Aorta (tissue), 5 donors: ENCODE measurements around the gene ACTL6A. TPM values are rescaled to one million over a fixed set of nuclear protein-coding genes. Genes with fewer than 3 reads are reported as not detected.
"Not testable (repeated sequence)": the region's sequence is repeated elsewhere in the genome, so short reads cannot be mapped to it uniquely, and the experiment has no call there.

ENCODE experiments used
- ATAC-seq: fragments of 200-7000 bp; cut with Tn5 transposase; one replicate; pipeline ENCODE4 v1.9.1; 2022; ENCODE audit warnings: moderate library complexity; ENCODE audit not compliant: low FRiP score
- DNase-seq, 2 donors: peaks; one replicate each; pipeline ENCODE4 v3.0.0-alpha.2; 2020
- H3K27ac ChIP-seq, 2 donors: one replicate each; pipeline ENCODE4 v1.5.1; 2013; ENCODE audit warnings: low read length in 2 of 2, mild to moderate bottlenecking in 2 of 2, moderate library complexity in 2 of 2, control low read depth in 1 of 2, inconsistent platforms in 1 of 2, low read depth in 1 of 2
- H3K27me3 ChIP-seq, 2 donors: one replicate each; pipeline ENCODE4 v1.6.1; 2013; ENCODE audit warnings: control low read depth in 1 of 2, low read length in 1 of 2, mild to moderate bottlenecking in 1 of 2, moderate library complexity in 1 of 2; ENCODE audit not compliant: insufficient read depth in 2 of 2, control insufficient read depth in 1 of 2
- H3K36me3 ChIP-seq, 2 donors: one replicate each; pipeline ENCODE4 v1.6.1; 2013; ENCODE audit warnings: control low read depth in 1 of 2, low read length in 1 of 2, mild to moderate bottlenecking in 1 of 2; ENCODE audit not compliant: insufficient read depth in 2 of 2, control insufficient read depth in 1 of 2
- H3K4me1 ChIP-seq, 2 donors: one replicate each; pipeline ENCODE4 v1.6.1; 2013; ENCODE audit warnings: low read length in 2 of 2, control low read depth in 1 of 2, mild to moderate bottlenecking in 1 of 2, moderate library complexity in 1 of 2; ENCODE audit not compliant: insufficient read depth in 2 of 2, control insufficient read depth in 1 of 2
- H3K4me3 ChIP-seq, 2 donors: one replicate each; pipeline ENCODE4 v1.5.1; 2013; ENCODE audit warnings: low read length in 2 of 2, control low read depth in 1 of 2, mild to moderate bottlenecking in 1 of 2
- H3K9me3 ChIP-seq: one replicate; pipeline ENCODE4 v1.6.1; 2013; ENCODE audit warnings: mild to moderate bottlenecking, low read length; ENCODE audit not compliant: control insufficient read depth
- WGBS, 2 donors: extraction: QIAGEN DNeasy Blood & Tissue Kit; methylation state at CpG; one replicate each; pipeline ENCODE4 v1.1.7; 2013; 5-methylcytosine and 5-hydroxymethylcytosine counted together
- intact Hi-C, 2 donors: fragments of 100-400 bp; cut with DNase I; formaldehyde crosslinking; loops; one replicate each; pipeline versions ENCODE4 v1.14.2 to v1.15.0; 2022
- long read RNA-seq, 2 donors: library from polyadenylated mRNA; unstranded; transcript quantifications; one replicate each; pipeline ENCODE4 v2.0.0, GENCODE V29; 2020 to 2021
- polyA plus RNA-seq, 2 donors: library from polyadenylated mRNA; stranded (reverse); fragments of 200-250 nt; gene quantifications; one replicate each; pipeline ENCODE4 v1.2.3, GENCODE V29; 2013
- total RNA-seq, 2 donors: library from RNA; stranded (reverse); fragmentation: NEBNext Ultra II Directional; extraction: Animal tissue kit (Norgen Biotek cat#: 25700); gene quantifications; one replicate each; pipeline ENCODE4 v1.2.1, GENCODE V29; 2021
- donor health status: healthy with polysubstance abuse.
- donor health status: Bipolar disorder and iron deficiency.
- donor health status: DM: no; HTN: no; CAD: no.
- donor health status: DM: no; HTN: no; CAD: no.
- donor health status: DM: yes; HTN: yes; CAD: no.

The ACTL6A gene
- total RNA-seq = 10 to 100 TPM; 22.5 to 24.8 TPM
- polyA plus RNA-seq = 10 to 100 TPM; 22.9 to 35.4 TPM
- long read RNA-seq, donor 1, transcript ACTL6A-203 (14 exons, 1,750 nt) = minor isoform, 20 of 92 reads
- long read RNA-seq, donor 1, transcript ACTL6A-202 (14 exons, 1,901 nt) = major isoform, 64 of 92 reads
- long read RNA-seq, donor 1, partial matches to known transcripts = 4 of 92 reads
- long read RNA-seq, donor 1, other reads (novel, unspliced or antisense) = 3 of 92 reads
- long read RNA-seq, donor 2, transcript ACTL6A-202 (14 exons, 1,901 nt) = major isoform, 13 of 19 reads
- long read RNA-seq, donor 2, partial matches to known transcripts = 1 of 19 reads
- long read RNA-seq, donor 2, other reads (novel, unspliced or antisense) = 3 of 19 reads

DNA sequence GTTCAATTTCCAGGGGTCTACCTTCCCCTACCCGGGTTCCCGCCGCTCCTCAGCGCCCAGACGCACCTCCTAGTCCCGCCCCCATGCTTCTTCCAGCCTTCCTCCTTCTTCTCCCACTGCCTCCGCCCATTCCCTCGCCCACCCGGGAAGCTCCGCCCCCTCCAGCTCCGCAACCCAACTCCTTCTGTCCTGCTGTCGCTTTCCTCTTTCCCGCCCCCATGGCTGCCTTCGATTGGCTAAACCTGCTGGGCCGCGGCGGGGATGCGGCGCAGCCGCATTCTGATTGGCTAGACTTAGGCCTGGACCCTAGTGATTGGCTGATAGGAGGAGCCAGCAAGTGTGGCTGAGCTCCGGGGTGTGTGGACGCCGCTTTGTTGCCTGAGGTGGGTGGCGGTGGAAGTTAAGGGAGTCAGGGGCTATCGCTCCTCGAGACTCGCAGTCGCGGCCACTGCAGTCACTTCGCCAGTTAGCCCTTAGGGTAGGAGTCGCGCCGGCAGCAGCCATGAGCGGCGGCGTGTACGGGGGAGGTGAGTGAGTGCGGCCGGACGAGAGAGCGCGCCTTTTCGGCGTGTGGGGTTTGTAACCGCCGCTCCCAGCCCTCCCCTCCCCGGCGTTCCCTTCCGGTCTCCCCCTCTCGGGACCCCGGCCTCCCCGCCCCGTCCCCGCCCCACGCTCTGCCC, at the start of gene ACTL6A:
Gene ACTL6A (plus strand): TSS at position 336 of the 680 bp plus-strand sequence. CDS start 167 bp downstream, at position 503.
- Histone ChIP-seq H3K9me3 (no peaks in the 10 kb centered on the region), H3K27ac (peak within 1 kb of the TSS in 1 of 2 donors; percentile 55), H3K4me3 (peak within 1 kb of the TSS; percentile 82 to 87), H3K27me3 (no peaks in the 10 kb centered on the region), H3K4me1 (peaks cover 0 to 4% of the 10 kb centered on the region in 2 donors), H3K36me3 (no peaks in the 10 kb centered on the region)
- peak; percentile 99 for ATAC-seq
- WGBS, 2 donors = 0 to 1% methylated on average over 52 to 55 of the region's 55 CpGs
- DNase-seq = peak; percentile 100
- intact Hi-C loops = loop anchor here in 1 of 2 donors (5.0 kb wide), 3 partner anchors 110 to 240 kb away; partner anchors contain the start of genes GNB4, MFN1 and ZNF639

DNA sequence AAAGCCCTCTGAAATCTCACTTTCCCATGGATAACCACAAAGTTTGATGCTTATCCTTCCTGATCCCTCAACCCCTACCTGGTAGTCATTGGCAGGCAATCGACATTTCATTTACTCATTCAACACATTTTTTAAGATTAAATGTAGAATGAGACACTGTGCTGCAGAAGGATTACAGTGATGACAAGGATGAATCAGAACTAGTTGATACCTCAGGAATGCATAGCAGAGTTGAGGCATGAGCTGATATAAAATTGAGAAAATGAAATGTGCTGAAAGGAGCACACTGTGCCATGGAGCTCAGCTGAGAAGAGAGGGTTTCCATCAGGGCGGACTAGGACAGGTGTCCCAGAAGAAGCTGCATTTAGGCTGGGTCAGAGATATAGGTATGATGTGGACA, 48.9 kb upstream of the ACTL6A start:
- no peak for ATAC-seq
- intact Hi-C loops = no loop called here
- no peaks in the 10 kb centered on the region for H3K27me3 ChIP-seq
- no peak overlapping the region for H3K27ac ChIP-seq
- DNase-seq = no peak
- 96 to 99% methylated on average over 2 of the region's 2 CpGs for WGBS, 2 donors
- H3K4me3 ChIP-seq = no peak overlapping the region
- H3K9me3 ChIP-seq = no peaks in the 10 kb centered on the region
- no peaks in the 10 kb centered on the region for H3K36me3 ChIP-seq
- peaks cover 0 to 2% of the 10 kb centered on the region in 2 donors for H3K4me1 ChIP-seq

DNA sequence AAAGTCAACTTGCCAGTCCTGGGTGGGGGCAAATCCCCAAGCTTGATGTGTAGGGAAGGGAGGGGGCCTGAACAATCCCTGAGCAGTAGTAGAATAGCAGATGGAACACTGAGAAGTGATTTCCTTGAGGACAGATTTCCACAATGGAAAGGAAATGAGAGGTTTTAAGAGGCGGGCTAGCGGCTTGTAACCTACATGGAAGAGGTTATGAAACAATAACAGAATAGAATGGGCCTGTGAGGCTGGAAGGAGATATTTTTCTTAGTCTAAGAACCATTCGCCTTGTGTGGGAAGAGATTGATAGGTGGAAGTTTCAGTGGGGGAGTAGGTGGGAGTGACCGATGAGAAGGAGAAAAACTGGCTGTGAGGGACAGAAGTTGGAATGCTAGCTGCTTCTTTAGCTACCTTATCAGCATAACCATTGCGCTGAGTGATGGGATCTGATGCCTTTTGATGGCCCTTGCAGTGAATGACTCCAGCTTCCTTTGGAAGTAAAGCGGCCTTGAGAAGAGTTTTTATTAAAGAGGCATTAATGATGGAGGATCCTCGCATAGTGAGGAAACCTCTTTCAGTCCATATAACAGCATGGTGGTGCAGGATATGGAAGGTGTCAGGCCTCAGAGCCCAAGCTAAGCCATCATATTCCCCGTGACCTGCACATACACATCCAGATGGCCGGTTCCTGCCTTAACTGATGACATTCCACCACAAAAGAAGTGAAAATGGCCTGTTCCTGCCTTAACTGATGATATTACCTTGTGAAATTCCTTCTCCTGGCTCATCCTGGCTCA, 46.1 kb upstream of the ACTL6A start:
- WGBS, 2 donors = 86 to 89% methylated on average over 9 of the region's 9 CpGs
- ATAC-seq, H3K9me3 ChIP-seq, intact Hi-C loops, H3K27ac ChIP-seq, H3K27me3 ChIP-seq, H3K4me3 ChIP-seq, H3K36me3 ChIP-seq, H3K4me1 ChIP-seq, DNase-seq: not testable (repeated sequence)

DNA sequence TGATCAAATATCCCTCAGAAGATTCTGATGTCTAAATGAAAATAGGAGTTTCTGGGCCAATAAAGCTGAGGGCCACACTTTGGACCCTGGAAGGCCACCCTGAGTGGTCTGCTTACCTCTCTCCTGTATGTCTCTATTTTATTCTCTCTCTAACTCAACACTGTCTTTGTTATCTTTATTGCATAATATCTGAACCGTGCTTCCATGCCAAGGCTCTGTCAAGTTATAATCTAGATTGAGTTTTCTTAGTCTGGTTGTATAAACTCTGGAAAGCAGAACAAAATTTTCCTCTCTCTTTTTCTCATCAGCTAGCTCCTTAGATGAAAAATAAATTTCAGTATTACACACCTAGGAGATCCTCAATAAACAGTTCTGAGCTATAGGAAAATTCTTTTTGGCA, 36.2 kb upstream of the ACTL6A start:
- DNase-seq (no peak), ATAC-seq (peak; percentile 67)
- Histone ChIP-seq H3K4me3 (no peak overlapping the region), H3K27ac (no peak overlapping the region), H3K9me3 (no peaks in the 10 kb centered on the region), H3K4me1 (no peaks in the 10 kb centered on the region), H3K36me3 (no peaks in the 10 kb centered on the region), H3K27me3 (no peaks in the 10 kb centered on the region)
- intact Hi-C loops = no loop called here
- 0 to 6% methylated on average over 1 of the region's 1 CpG for WGBS, 2 donors

DNA sequence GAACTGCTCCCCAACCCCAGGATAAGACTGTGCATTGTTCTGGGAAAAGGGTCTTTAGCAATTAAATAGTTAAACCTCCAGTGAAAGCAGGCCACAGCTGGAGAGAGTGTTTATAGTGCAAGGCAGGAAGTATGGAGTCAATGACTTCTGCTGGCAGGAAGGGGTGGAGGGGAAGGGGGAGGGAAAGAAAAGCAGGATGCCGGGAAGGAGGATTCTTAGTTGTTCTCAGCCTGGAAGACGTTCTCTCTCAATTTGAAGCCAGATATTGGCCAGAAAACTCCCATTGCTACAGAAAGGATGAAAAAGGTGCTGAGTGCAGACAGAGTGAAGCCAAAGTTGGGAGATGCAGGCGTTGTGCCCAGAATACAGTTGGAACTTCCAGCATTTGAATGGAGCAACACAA, 35.7 kb upstream of the ACTL6A start:
- DNase-seq (peak in 1 of 2 donors; percentile 67), ATAC-seq (peak; percentile 94)
- H3K27me3 ChIP-seq = no peaks in the 10 kb centered on the region
- H3K9me3 ChIP-seq = no peaks in the 10 kb centered on the region
- intact Hi-C loops = no loop called here
- no peaks in the 10 kb centered on the region for H3K36me3 ChIP-seq
- H3K4me1 ChIP-seq = no peaks in the 10 kb centered on the region
- 0 to 2% methylated on average over 3 of the region's 3 CpGs for WGBS, 2 donors
- no peak overlapping the region for H3K4me3 ChIP-seq
- H3K27ac ChIP-seq = peak overlapping the region in 1 of 2 donors; percentile 48

DNA sequence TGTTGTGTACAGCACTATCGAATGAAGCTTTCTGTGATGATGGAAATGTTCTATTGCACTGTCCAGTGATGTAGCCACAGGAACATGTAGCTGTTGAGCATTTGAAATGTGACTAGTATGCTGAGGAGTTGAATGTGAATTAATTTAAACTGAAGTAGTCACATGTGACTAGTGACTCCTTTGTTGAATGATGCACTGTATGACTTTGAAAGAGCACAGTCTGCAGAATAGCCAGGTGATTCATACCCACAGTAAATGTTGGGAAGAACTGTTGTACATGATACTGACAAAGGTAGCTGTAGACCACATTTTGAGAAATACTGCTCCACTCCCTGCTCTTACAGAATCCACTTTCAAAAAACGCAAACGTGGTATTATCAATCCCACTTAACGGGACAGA, 34.0 kb upstream of the ACTL6A start:
- H3K27me3 ChIP-seq = no peaks in the 10 kb centered on the region
- WGBS, 2 donors = 83 to 85% methylated on average over 4 of the region's 4 CpGs
- H3K9me3 ChIP-seq = no peaks in the 10 kb centered on the region
- H3K27ac ChIP-seq = no peak overlapping the region
- no peaks in the 10 kb centered on the region for H3K4me1 ChIP-seq
- no peak for DNase-seq
- no peak for ATAC-seq
- intact Hi-C loops = no loop called here
- H3K36me3 ChIP-seq = no peaks in the 10 kb centered on the region
- H3K4me3 ChIP-seq = no peak overlapping the region

DNA sequence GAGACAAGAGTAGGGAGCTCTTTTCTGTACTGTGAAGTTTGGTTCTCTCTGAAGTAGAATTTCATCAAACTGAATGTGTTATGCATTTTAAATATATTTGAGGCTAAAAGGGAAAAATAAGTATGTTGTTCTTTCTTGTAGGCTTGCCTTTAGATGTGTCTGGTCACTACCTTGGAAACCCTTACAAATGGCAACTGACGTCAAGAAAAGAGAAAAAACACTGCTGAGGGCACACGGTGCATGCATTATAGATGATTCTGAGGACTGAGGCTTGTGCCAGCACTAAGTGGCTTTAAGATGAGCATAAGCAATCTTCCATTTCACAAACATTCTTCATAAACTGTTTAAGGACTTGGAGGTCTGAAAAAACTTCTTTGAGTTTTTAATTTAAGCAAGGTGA, 31.1 kb upstream of the ACTL6A start:
- Histone ChIP-seq H3K4me1 (no peaks in the 10 kb centered on the region), H3K36me3 (no peaks in the 10 kb centered on the region), H3K27ac (no peak overlapping the region), H3K9me3 (no peaks in the 10 kb centered on the region), H3K4me3 (no peak overlapping the region), H3K27me3 (no peaks in the 10 kb centered on the region)
- intact Hi-C loops = no loop called here
- ATAC-seq = no peak
- DNase-seq = no peak
- WGBS, 2 donors = 41 to 75% methylated on average over 2 of the region's 2 CpGs

DNA sequence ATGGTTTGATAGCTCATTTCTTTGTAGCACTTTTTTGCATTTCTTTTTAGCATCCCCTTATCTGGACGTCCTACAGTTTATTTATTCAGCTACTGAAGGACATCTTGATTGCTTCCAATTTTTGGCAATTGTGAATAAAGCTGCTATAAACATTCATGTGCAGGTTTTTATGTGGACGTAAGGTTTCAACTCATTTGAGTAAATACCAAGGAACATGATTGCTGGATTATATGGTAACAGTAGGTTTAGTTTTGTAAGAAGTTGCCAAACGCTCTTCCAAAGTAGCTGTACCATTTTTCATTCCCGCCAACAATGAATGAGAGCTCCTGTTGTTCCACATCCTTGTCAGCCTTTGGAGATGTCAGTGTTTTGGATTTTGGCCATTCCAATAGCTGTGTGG, 29.5 kb upstream of the ACTL6A start:
- H3K27ac ChIP-seq = no peak overlapping the region
- no peaks in the 10 kb centered on the region for H3K36me3 ChIP-seq
- WGBS, 2 donors = 80 to 85% methylated on average over 4 of the region's 4 CpGs
- ATAC-seq (no peak), DNase-seq (no peak)
- H3K9me3 ChIP-seq = no peaks in the 10 kb centered on the region
- no peaks in the 10 kb centered on the region for H3K4me1 ChIP-seq
- H3K27me3 ChIP-seq = no peaks in the 10 kb centered on the region
- intact Hi-C loops = no loop called here
- H3K4me3 ChIP-seq = no peak overlapping the region
